Measurements from ENCODE around the gene MLNR.

The MLNR gene

GRCh38 chr13:49216334-49216733, 3.8 kb upstream of the MLNR start:
- H3K4me1 ChIP-seq (ENCODE audit: low read depth, poor library complexity, severe bottlenecking): no peaks in the 10 kb centered on the region
- no peak overlapping the region for H3K4me3 ChIP-seq (IDR thresholded peaks at IDR 0.05; ENCODE audit: insufficient read depth, low read depth, low read length)
- H3K79me2 ChIP-seq (ENCODE audit: insufficient read depth, low read depth): no peaks in the 10 kb centered on the region
- H3K36me3 ChIP-seq (ENCODE audit: insufficient read depth): no peaks in the 10 kb centered on the region
- H3K27me3 ChIP-seq (ENCODE audit: insufficient read depth, low read depth): no peaks in the 10 kb centered on the region
- H2AFZ ChIP-seq (ENCODE audit: low read depth): no peak overlapping the region
- H3K27ac ChIP-seq: no peak overlapping the region
- no peak for TF ChIP-seq CTCF (conservative IDR thresholded peaks at IDR 0.05; ENCODE audit: low read depth, low read length)
- no peak overlapping the region for H3K4me2 ChIP-seq
- no peak overlapping the region for H3K9ac ChIP-seq
- H4K20me1 ChIP-seq (ENCODE audit: insufficient read depth): no peaks in the 10 kb centered on the region

GRCh38 chr13:49217962-49218492, 2.1 kb upstream of the MLNR start:
- TF ChIP-seq CTCF (conservative IDR thresholded peaks at IDR 0.05; ENCODE audit: low read depth, low read length): no peak
- Histone ChIP-seq H3K27me3 (ENCODE audit: insufficient read depth, low read depth) (no peaks in the 10 kb centered on the region), H4K20me1 (ENCODE audit: insufficient read depth) (no peaks in the 10 kb centered on the region), H2AFZ (ENCODE audit: low read depth) (no peak overlapping the region), H3K9ac (no peak overlapping the region), H3K4me2 (no peak overlapping the region), H3K79me2 (ENCODE audit: insufficient read depth, low read depth) (no peaks in the 10 kb centered on the region), H3K27ac (no peak overlapping the region), H3K36me3 (ENCODE audit: insufficient read depth) (no peaks in the 10 kb centered on the region), H3K4me3 (IDR thresholded peaks at IDR 0.05; ENCODE audit: insufficient read depth, low read depth, low read length) (no peak overlapping the region), H3K4me1 (ENCODE audit: low read depth, poor library complexity, severe bottlenecking) (no peaks in the 10 kb centered on the region)

- Histone ChIP-seq H3K27me3 (ENCODE audit: insufficient read depth, low read depth) (no peaks in the 10 kb centered on the region), H3K27ac (no peak overlapping the region), H3K36me3 (ENCODE audit: insufficient read depth) (no peaks in the 10 kb centered on the region), H2AFZ (ENCODE audit: low read depth) (no peak overlapping the region), H4K20me1 (ENCODE audit: insufficient read depth) (no peaks in the 10 kb centered on the region), H3K4me3 (IDR thresholded peaks at IDR 0.05; ENCODE audit: insufficient read depth, low read depth, low read length) (no peak overlapping the region), H3K4me1 (ENCODE audit: low read depth, poor library complexity, severe bottlenecking) (no peaks in the 10 kb centered on the region), H3K79me2 (ENCODE audit: insufficient read depth, low read depth) (no peaks in the 10 kb centered on the region), H3K9ac (no peak overlapping the region), H3K4me2 (no peak overlapping the region)
- TF ChIP-seq CTCF (conservative IDR thresholded peaks at IDR 0.05; ENCODE audit: low read depth, low read length): no peak
These were observed 1.6 kb upstream of the MLNR start for GRCh38 chr13:49218493-49219051.

GRCh38 chr13:49219647-49220035, 497 bp upstream of the MLNR start:
- H3K27ac ChIP-seq: no peak overlapping the region
- no peaks in the 10 kb centered on the region for H3K79me2 ChIP-seq (ENCODE audit: insufficient read depth, low read depth)
- H2AFZ ChIP-seq (ENCODE audit: low read depth): no peak overlapping the region
- no peak for TF ChIP-seq CTCF (conservative IDR thresholded peaks at IDR 0.05; ENCODE audit: low read depth, low read length)
- no peaks in the 10 kb centered on the region for H3K27me3 ChIP-seq (ENCODE audit: insufficient read depth, low read depth)
- H3K4me1 ChIP-seq (ENCODE audit: low read depth, poor library complexity, severe bottlenecking): no peaks in the 10 kb centered on the region
- no peak overlapping the region for H3K9ac ChIP-seq
- H3K4me3 ChIP-seq (IDR thresholded peaks at IDR 0.05; ENCODE audit: insufficient read depth, low read depth, low read length): no peak overlapping the region
- no peaks in the 10 kb centered on the region for H4K20me1 ChIP-seq (ENCODE audit: insufficient read depth)
- no peak overlapping the region for H3K4me2 ChIP-seq
- no peaks in the 10 kb centered on the region for H3K36me3 ChIP-seq (ENCODE audit: insufficient read depth)
